Keratinocyte (primary cell): ENCODE data around the gene HLF.

ENCODE experiments used
- EZH2 ChIP-seq: IDR thresholded peaks from one replicate; pipeline ENCODE4 v1.6.1; 2012; ENCODE audit warnings: inconsistent platforms, mild to moderate bottlenecking, low read length, moderate library complexity
- TF ChIP-seq, protein P1 (sequence below), 3 experiments: IDR thresholded peaks in 1 of 3; conservative IDR thresholded peaks in 1 of 3; optimal IDR thresholded peaks in 1 of 3; 2 replicates in 2 of 3; 3 replicates in 1 of 3; pipeline versions ENCODE3 to v1.5.1; 2011; ENCODE audit warnings: low read length in 3 of 3, mild to moderate bottlenecking in 3 of 3, moderate library complexity in 2 of 3, control low read depth in 1 of 3, inconsistent platforms in 1 of 3; ENCODE audit not compliant: insufficient read depth in 2 of 3; ENCODE audit errors: extremely low read depth in 1 of 3

- TF ChIP-seq, protein P1, sequence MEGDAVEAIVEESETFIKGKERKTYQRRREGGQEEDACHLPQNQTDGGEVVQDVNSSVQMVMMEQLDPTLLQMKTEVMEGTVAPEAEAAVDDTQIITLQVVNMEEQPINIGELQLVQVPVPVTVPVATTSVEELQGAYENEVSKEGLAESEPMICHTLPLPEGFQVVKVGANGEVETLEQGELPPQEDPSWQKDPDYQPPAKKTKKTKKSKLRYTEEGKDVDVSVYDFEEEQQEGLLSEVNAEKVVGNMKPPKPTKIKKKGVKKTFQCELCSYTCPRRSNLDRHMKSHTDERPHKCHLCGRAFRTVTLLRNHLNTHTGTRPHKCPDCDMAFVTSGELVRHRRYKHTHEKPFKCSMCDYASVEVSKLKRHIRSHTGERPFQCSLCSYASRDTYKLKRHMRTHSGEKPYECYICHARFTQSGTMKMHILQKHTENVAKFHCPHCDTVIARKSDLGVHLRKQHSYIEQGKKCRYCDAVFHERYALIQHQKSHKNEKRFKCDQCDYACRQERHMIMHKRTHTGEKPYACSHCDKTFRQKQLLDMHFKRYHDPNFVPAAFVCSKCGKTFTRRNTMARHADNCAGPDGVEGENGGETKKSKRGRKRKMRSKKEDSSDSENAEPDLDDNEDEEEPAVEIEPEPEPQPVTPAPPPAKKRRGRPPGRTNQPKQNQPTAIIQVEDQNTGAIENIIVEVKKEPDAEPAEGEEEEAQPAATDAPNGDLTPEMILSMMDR (optimal IDR thresholded peaks at IDR 0.05 in 1 of 3, IDR thresholded peaks at IDR 0.05 in 1 of 3, conservative IDR thresholded peaks at IDR 0.05 in 1 of 3; ENCODE audit: extremely low read depth in 1 of 3, insufficient read depth in 2 of 3, low read length in 3 of 3), result no peak
- TF ChIP-seq EZH2, result no peak
These were observed 52.5 kb downstream of the HLF start for GRCh38 chr17:55317284-55317683.
